ENCODE measurements around the gene SLC27A3.

The SLC27A3 gene

DNA sequence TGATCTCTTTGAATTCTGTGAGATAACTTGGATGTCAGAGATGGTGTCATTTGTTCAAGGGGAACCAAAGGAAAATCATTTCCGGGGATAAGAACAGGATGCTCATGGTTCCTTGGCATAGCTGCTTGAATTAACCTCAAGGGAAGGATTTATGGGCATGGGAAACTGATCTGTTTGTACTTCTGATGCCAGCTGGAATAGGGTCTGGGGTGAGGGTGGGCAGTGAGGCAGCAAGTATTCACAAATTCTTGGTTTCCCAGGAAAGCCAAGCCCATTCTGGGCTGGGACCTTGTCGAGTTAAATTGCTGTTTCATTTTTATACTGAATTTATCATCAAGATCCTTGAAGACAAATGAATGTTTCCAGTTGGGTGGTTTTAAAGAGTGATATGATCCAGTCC, 33.2 kb upstream of the SLC27A3 start:
- H3K4me3 ChIP-seq (ENCODE audit: low read length), result peak overlapping the region; percentile 31
- H3K27ac ChIP-seq (ENCODE audit: low read length), result peak overlapping the region; percentile 80
- peaks cover 48% of the 10 kb centered on the region for H3K36me3 ChIP-seq (replicated peaks; ENCODE audit: low read depth, low read length)
- no peaks in the 10 kb centered on the region for H3K27me3 ChIP-seq (ENCODE audit: low read depth, low read length)
- H4K20me1 ChIP-seq (ENCODE audit: insufficient read depth, low read length), result peaks cover 15% of the 10 kb centered on the region; the same call in 1 of the 2 replicates
- no peaks in the 10 kb centered on the region for H3K9me3 ChIP-seq (ENCODE audit: insufficient read depth, low read length)
- no peak overlapping the region for H3K9ac ChIP-seq (ENCODE audit: low read length)
- H3K4me1 ChIP-seq (ENCODE audit: low read length), result peaks cover 29% of the 10 kb centered on the region
- peaks cover 3% of the 10 kb centered on the region; the same call in 1 of the 2 replicates for H3K79me2 ChIP-seq (ENCODE audit: low read length)
- peak overlapping the region; percentile 61 for H3K4me2 ChIP-seq (ENCODE audit: low read length)
- H2AFZ ChIP-seq (ENCODE audit: low read depth, low read length), result no peak overlapping the region
- TF ChIP-seq EZH2phosphoT487 (IDR thresholded peaks at IDR 0.05; ENCODE audit: low read depth), result no peak
- TF ChIP-seq, protein P1, sequence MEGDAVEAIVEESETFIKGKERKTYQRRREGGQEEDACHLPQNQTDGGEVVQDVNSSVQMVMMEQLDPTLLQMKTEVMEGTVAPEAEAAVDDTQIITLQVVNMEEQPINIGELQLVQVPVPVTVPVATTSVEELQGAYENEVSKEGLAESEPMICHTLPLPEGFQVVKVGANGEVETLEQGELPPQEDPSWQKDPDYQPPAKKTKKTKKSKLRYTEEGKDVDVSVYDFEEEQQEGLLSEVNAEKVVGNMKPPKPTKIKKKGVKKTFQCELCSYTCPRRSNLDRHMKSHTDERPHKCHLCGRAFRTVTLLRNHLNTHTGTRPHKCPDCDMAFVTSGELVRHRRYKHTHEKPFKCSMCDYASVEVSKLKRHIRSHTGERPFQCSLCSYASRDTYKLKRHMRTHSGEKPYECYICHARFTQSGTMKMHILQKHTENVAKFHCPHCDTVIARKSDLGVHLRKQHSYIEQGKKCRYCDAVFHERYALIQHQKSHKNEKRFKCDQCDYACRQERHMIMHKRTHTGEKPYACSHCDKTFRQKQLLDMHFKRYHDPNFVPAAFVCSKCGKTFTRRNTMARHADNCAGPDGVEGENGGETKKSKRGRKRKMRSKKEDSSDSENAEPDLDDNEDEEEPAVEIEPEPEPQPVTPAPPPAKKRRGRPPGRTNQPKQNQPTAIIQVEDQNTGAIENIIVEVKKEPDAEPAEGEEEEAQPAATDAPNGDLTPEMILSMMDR (IDR thresholded peaks at IDR 0.05; ENCODE audit: low read depth, low read length), result no peak

DNA sequence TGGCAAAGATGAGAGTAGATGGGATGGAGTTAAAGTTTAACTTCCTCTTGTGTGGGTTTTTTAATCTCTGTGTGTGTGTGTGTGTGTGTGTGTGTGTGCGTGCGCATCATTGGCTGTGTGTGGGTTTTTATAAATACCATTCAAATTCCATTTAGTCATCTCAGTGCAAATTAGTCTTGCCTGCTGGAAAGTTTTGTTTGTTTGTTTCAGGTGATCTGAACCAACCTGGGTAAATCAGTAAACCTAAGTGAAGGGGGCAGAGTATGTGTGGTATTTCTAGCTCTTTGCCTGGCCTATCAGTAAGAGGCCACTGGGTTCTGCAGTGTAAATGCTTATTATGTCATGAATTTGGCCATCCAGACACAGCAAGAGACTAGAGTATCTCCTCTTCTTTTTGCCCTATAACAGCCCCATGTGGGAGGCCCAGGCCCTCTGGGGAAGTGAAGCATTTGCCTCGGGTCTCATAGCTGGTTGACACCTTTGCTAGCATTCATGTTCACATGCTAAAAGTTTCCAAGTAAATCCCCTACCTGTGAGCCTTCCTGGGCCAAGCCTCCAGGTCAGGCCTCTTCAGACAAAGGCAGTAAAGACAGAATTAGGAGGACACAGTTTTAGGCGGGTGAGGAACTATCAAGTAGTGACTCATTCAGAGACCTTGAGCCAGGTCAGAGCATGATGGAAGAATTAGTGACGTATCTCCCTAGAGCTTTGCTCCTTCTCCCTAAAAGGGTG, 32.6 kb upstream of the SLC27A3 start:
- H3K27ac ChIP-seq (ENCODE audit: low read length), result peak overlapping the region; percentile 80
- TF ChIP-seq, protein P1 (IDR thresholded peaks at IDR 0.05; ENCODE audit: low read depth, low read length), result no peak
- no peak for TF ChIP-seq EZH2phosphoT487 (IDR thresholded peaks at IDR 0.05; ENCODE audit: low read depth)
- H3K4me2 ChIP-seq (ENCODE audit: low read length), result peak overlapping the region; percentile 61
- peaks cover 29% of the 10 kb centered on the region for H3K4me1 ChIP-seq (ENCODE audit: low read length)
- H3K27me3 ChIP-seq (ENCODE audit: low read depth, low read length), result no peaks in the 10 kb centered on the region
- H4K20me1 ChIP-seq (ENCODE audit: insufficient read depth, low read length), result peaks cover 15% of the 10 kb centered on the region; the same call in 1 of the 2 replicates
- peaks cover 3% of the 10 kb centered on the region; the same call in 1 of the 2 replicates for H3K79me2 ChIP-seq (ENCODE audit: low read length)
- H3K9ac ChIP-seq (ENCODE audit: low read length), result peak overlapping the region; percentile 47; the same call in 1 of the 2 replicates
- peak overlapping the region; percentile 31 for H3K4me3 ChIP-seq (ENCODE audit: low read length)
- peaks cover 54% of the 10 kb centered on the region for H3K36me3 ChIP-seq (replicated peaks; ENCODE audit: low read depth, low read length)
- no peak overlapping the region for H2AFZ ChIP-seq (ENCODE audit: low read depth, low read length)
- H3K9me3 ChIP-seq (ENCODE audit: insufficient read depth, low read length), result no peaks in the 10 kb centered on the region

DNA sequence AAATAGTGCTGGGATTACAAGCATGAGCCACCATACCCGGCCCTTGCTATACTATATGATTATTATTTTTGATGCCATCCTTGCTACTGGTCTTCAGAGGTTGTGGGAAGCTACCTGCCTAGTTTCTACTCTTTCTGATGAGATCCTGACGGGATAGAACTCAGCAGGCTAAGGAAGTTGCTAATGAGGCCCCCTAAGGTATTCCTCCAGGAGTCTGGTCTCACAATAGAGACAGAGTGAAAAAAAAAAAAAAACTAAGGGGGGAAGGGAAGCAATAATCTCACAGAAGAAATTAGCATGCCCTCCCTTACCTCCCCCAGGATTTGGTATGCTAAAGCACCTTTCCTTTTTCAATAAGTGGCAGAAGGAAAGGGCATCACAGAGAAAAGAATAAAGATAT, 29.8 kb upstream of the SLC27A3 start:
- H3K27ac ChIP-seq (ENCODE audit: low read length), result no peak overlapping the region
- peaks cover 74% of the 10 kb centered on the region for H3K36me3 ChIP-seq (replicated peaks; ENCODE audit: low read depth, low read length)
- no peak overlapping the region for H3K9ac ChIP-seq (ENCODE audit: low read length)
- H3K4me2 ChIP-seq (ENCODE audit: low read length), result no peak overlapping the region
- peaks cover 15% of the 10 kb centered on the region; the same call in 1 of the 2 replicates for H4K20me1 ChIP-seq (ENCODE audit: insufficient read depth, low read length)
- peaks cover 35% of the 10 kb centered on the region for H3K4me1 ChIP-seq (ENCODE audit: low read length)
- H2AFZ ChIP-seq (ENCODE audit: low read depth, low read length), result no peak overlapping the region
- peaks cover 3% of the 10 kb centered on the region; the same call in 1 of the 2 replicates for H3K79me2 ChIP-seq (ENCODE audit: low read length)
- no peaks in the 10 kb centered on the region for H3K27me3 ChIP-seq (ENCODE audit: low read depth, low read length)
- H3K9me3 ChIP-seq (ENCODE audit: insufficient read depth, low read length), result no peaks in the 10 kb centered on the region
- TF ChIP-seq EZH2phosphoT487 (IDR thresholded peaks at IDR 0.05; ENCODE audit: low read depth), result no peak
- TF ChIP-seq, protein P1 (IDR thresholded peaks at IDR 0.05; ENCODE audit: low read depth, low read length), result no peak
- no peak overlapping the region for H3K4me3 ChIP-seq (ENCODE audit: low read length)

DNA sequence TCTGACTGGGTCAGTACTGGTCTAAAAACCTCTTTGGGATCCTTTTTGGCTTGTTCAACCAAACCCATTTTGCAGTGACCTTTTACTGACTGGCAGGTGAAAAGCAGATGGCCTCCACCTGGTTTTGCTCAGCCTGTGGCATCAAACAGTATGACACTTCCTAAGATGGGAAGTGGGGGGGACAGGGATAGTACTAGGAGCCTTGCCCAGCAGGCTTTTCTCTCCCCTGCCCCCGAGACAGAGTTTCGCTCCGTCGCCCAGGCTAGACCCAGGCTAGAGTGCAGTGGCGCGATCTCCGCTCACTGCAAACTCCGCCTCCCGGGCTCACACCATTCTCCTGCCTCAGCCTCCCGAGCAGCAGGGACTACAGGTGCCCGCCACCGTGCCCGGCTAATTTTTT, 29.0 kb upstream of the SLC27A3 start:
- peaks cover 15% of the 10 kb centered on the region; the same call in 1 of the 2 replicates for H4K20me1 ChIP-seq (ENCODE audit: insufficient read depth, low read length)
- H3K9ac ChIP-seq (ENCODE audit: low read length), result no peak overlapping the region
- H2AFZ ChIP-seq (ENCODE audit: low read depth, low read length), result no peak overlapping the region
- peaks cover 37% of the 10 kb centered on the region for H3K4me1 ChIP-seq (ENCODE audit: low read length)
- no peak overlapping the region for H3K27ac ChIP-seq (ENCODE audit: low read length)
- H3K9me3 ChIP-seq (ENCODE audit: insufficient read depth, low read length), result no peaks in the 10 kb centered on the region
- H3K79me2 ChIP-seq (ENCODE audit: low read length), result peaks cover 3% of the 10 kb centered on the region; the same call in 1 of the 2 replicates
- no peaks in the 10 kb centered on the region for H3K27me3 ChIP-seq (ENCODE audit: low read depth, low read length)
- H3K4me2 ChIP-seq (ENCODE audit: low read length), result no peak overlapping the region
- no peak for TF ChIP-seq EZH2phosphoT487 (IDR thresholded peaks at IDR 0.05; ENCODE audit: low read depth)
- TF ChIP-seq, protein P1 (IDR thresholded peaks at IDR 0.05; ENCODE audit: low read depth, low read length), result no peak
- H3K36me3 ChIP-seq (replicated peaks; ENCODE audit: low read depth, low read length), result peaks cover 75% of the 10 kb centered on the region
- no peak overlapping the region for H3K4me3 ChIP-seq (ENCODE audit: low read length)
